HG02870 (cell line): ENCODE results near the gene VIM.
"Not testable (repeated sequence)": the region's sequence is repeated elsewhere in the genome, so short reads cannot be mapped to it uniquely, and the experiment has no call there.

Source experiments
- ATAC-seq: cut with Tn5 transposase; IDR thresholded peaks from one replicate; pipeline ENCODE4 v1.9.1; 2021; ENCODE audit warnings: mild to moderate bottlenecking, moderate library complexity; ENCODE audit not compliant: unreplicated experiment

The VIM gene

GRCh38 chr10:17255512-17255911, 27.5 kb downstream of the VIM start:
- ATAC-seq = no peak

GRCh38 chr10:17256051-17256450, 28.0 kb downstream of the VIM start:
- ATAC-seq = no peak

- no peak for ATAC-seq
Measured at GRCh38 chr10:17256627-17257026, 28.6 kb downstream of the VIM start.

GRCh38 chr10:17257466-17258321, 29.7 kb downstream of the VIM start:
- ATAC-seq = peak; percentile 71

GRCh38 chr10:17262502-17262901, 34.5 kb downstream of the VIM start:
- ATAC-seq = no peak

- ATAC-seq = no peak
Measured at GRCh38 chr10:17263580-17263979, 35.5 kb downstream of the VIM start.

- no peak for ATAC-seq
Measured at GRCh38 chr10:17265468-17265867, 37.4 kb downstream of the VIM start.

- not testable (repeated sequence) for ATAC-seq
Measured at GRCh38 chr10:17266549-17266948, 38.5 kb downstream of the VIM start.

- no peak for ATAC-seq
Measured at GRCh38 chr10:17272648-17273047, 44.6 kb downstream of the VIM start.

GRCh38 chr10:17273403-17273802, 45.4 kb downstream of the VIM start:
- ATAC-seq = no peak

GRCh38 chr10:17276756-17277424, 48.8 kb downstream of the VIM start:
- no peak for ATAC-seq

- ATAC-seq = no peak
Measured at GRCh38 chr10:17278607-17279240, 50.7 kb downstream of the VIM start.

- ATAC-seq = no peak
Measured at GRCh38 chr10:17282311-17282710, 54.3 kb downstream of the VIM start.

- no peak for ATAC-seq
Measured at GRCh38 chr10:17286562-17287550, 58.8 kb downstream of the VIM start.
